HepG2 (cell line): ENCODE results near the gene SUCLG1. TPM values are rescaled to one million over a fixed set of nuclear protein-coding genes. Genes with fewer than 3 reads are reported as not detected.
A peak's percentile ranks its signal among the peaks of the same experiment; 100 is the strongest.

Source experiments
- CAMTA2 ChIP-seq: sonication (generic); formaldehyde crosslinking; IDR thresholded peaks from 2 replicates; pipeline ENCODE4 v1.4.0; 2020; ENCODE audit warnings: mild to moderate bottlenecking, missing genetic modification reagents, borderline replicate concordance
- EED ChIP-seq: sonication (generic); formaldehyde crosslinking; IDR thresholded peaks from 2 replicates; pipeline ENCODE4 v1.5.0; 2020; ENCODE audit warnings: mild to moderate bottlenecking, missing genetic modification reagents
- EP300 ChIP-seq, 3 experiments: sonication (generic) in 1 of 3; formaldehyde crosslinking in 1 of 3; IDR thresholded peaks; 2 replicates each; pipeline versions ENCODE4 v1.5.1 to v1.6.1; 2011 to 2020; ENCODE audit warnings: low read depth in 2 of 3, low read length in 2 of 3, borderline replicate concordance in 1 of 3, improper control_type of control experiment in 1 of 3, mild to moderate bottlenecking in 1 of 3, missing genetic modification reagents in 1 of 3, moderate library complexity in 1 of 3
- ETV6 ChIP-seq: sonication (generic); formaldehyde crosslinking; conservative IDR thresholded peaks from 2 replicates; pipeline ENCODE4 v1.4.0; 2020; ENCODE audit warnings: missing genetic modification reagents
- IKZF1 ChIP-seq: fragments of 450-650 bp; IDR thresholded peaks from 2 replicates; pipeline ENCODE4 v1.7.1; 2016
- MED1 ChIP-seq: sonication (generic); formaldehyde crosslinking; IDR thresholded peaks from 2 replicates; pipeline ENCODE4 v1.4.0; 2020; ENCODE audit warnings: missing genetic modification reagents
- NBN ChIP-seq: fragments of 450-650 bp; conservative IDR thresholded peaks from 2 replicates; pipeline ENCODE4 v1.6.1; 2017
- NR2F2 ChIP-seq: IDR thresholded peaks from 2 replicates; pipeline ENCODE4 v1.6.1; 2012; ENCODE audit warnings: low read depth, inconsistent platforms, borderline replicate concordance
- POGZ ChIP-seq: sonication (generic); formaldehyde crosslinking; IDR thresholded peaks from 2 replicates; pipeline ENCODE4 v1.4.0; 2020; ENCODE audit warnings: mild to moderate bottlenecking, missing genetic modification reagents
- PRDM10 ChIP-seq: sonication (generic); formaldehyde crosslinking; IDR thresholded peaks from 2 replicates; pipeline ENCODE4 v1.4.0; 2020; ENCODE audit warnings: low read depth, missing genetic modification reagents
- RFX3 ChIP-seq: IDR thresholded peaks from 2 replicates; pipeline ENCODE4 v1.6.1; 2016; ENCODE audit warnings: missing biosample characterization, missing genetic modification reagents
- SRSF1 ChIP-seq: fragments of 200-400 bp; formaldehyde crosslinking; optimal IDR thresholded peaks from 2 replicates; pipeline ENCODE3; 2017; ENCODE audit warnings: mild to moderate bottlenecking, low read depth, low read length, moderate library complexity
- THAP7 ChIP-seq: sonication (generic); formaldehyde crosslinking; IDR thresholded peaks from 2 replicates; pipeline ENCODE4 v1.8.1; 2023; ENCODE audit warnings: mild to moderate bottlenecking, missing genetic modification reagents
- XRCC5 ChIP-seq: fragments of 200-400 bp; formaldehyde crosslinking; optimal IDR thresholded peaks from 2 replicates; pipeline ENCODE3; 2017; ENCODE audit warnings: mild to moderate bottlenecking, low read length
- ZBTB21 ChIP-seq: sonication (generic); formaldehyde crosslinking; IDR thresholded peaks from 2 replicates; pipeline ENCODE4 v1.4.0; 2020; ENCODE audit warnings: missing genetic modification reagents
- ZC3H4 ChIP-seq: sonication (generic); formaldehyde crosslinking; IDR thresholded peaks from 2 replicates; pipeline ENCODE4 v1.4.0; 2020; ENCODE audit warnings: missing genetic modification reagents, borderline replicate concordance
- ZEB1 ChIP-seq: IDR thresholded peaks from 2 replicates; pipeline ENCODE4 v1.6.1; 2012; ENCODE audit warnings: mild to moderate bottlenecking, low read depth, inconsistent platforms; ENCODE audit not compliant: insufficient replicate concordance
- ZFP36 ChIP-seq: fragments of 150-350 bp; IDR thresholded peaks from 2 replicates; pipeline ENCODE4 v1.6.1; 2018; ENCODE audit warnings: borderline replicate concordance, low read length, low read depth; ENCODE audit not compliant: partially characterized antibody
- ZNF34 ChIP-seq: sonication (generic); formaldehyde crosslinking; IDR thresholded peaks from 2 replicates; pipeline ENCODE4 v1.4.0; 2020; ENCODE audit warnings: mild to moderate bottlenecking, missing genetic modification reagents, borderline replicate concordance
- ZNF460 ChIP-seq: sonication (generic); formaldehyde crosslinking; IDR thresholded peaks from 2 replicates; pipeline ENCODE4 v1.5.1; 2020; ENCODE audit warnings: missing genetic modification reagents, mild to moderate bottlenecking, borderline replicate concordance
- ZNF577 ChIP-seq: sonication (generic); formaldehyde crosslinking; IDR thresholded peaks from 2 replicates; pipeline ENCODE4 v1.4.0; 2020; ENCODE audit warnings: mild to moderate bottlenecking, low read depth, missing genetic modification reagents, borderline replicate concordance
- ZNF652 ChIP-seq: IDR thresholded peaks from 2 replicates; pipeline ENCODE4 v1.6.1; 2016; ENCODE audit warnings: low read depth, borderline replicate concordance
- polyA plus RNA-seq, 8 experiments: library from polyadenylated mRNA; depleted of rRNA in 3 of 8; stranded (reverse) in 7 of 8; unstranded in 1 of 8; fragments of >200 nt; fragmentation: Illumina TruSeq in 4 of 8; extraction: Trizol in 4 of 8; gene quantifications; 2 replicates each; pipeline versions ENCODE4 v1.2.1 to v1.2.3, GENCODE V29; 2011 to 2016; ENCODE audit warnings: low read depth in 4 of 8, missing spikeins in 1 of 8, mixed read lengths in 1 of 8; ENCODE audit not compliant: insufficient read depth in 1 of 8
- total RNA-seq, 5 experiments: library from RNA; depleted of rRNA; stranded (reverse); fragments of >200 nt; fragmentation: Illumina TruSeq; extraction: Trizol; gene quantifications; 2 replicates each; pipeline ENCODE4 v1.2.3, GENCODE V29; 2016; ENCODE audit warnings: low read depth in 1 of 5
- TF ChIP-seq, protein P1 (sequence below): sonication (generic); formaldehyde crosslinking; IDR thresholded peaks from 2 replicates; pipeline ENCODE4 v1.5.1; 2020; ENCODE audit warnings: missing genetic modification reagents, mild to moderate bottlenecking, borderline replicate concordance

SUCLG1 gene
- total and polyA plus RNA-seq, 2 of the 13 experiments (the other 11 are each of a cell fraction or from before 2014, with no cell fraction given): 58.7 to 121 TPM

GRCh38 chr2:84487298-84487996 is 28.4 kb upstream of the SUCLG1 start (continued):
- TF ChIP-seq PRDM10 (CRISPR knock-in tag): no peak
- no peak for TF ChIP-seq ZNF460 (CRISPR knock-in tag)
- no peak for TF ChIP-seq NBN
- no peak for TF ChIP-seq CAMTA2
- TF ChIP-seq ZNF652: no peak
- TF ChIP-seq THAP7: no peak
- TF ChIP-seq RFX3 (CRISPR knock-in tag): no peak
- TF ChIP-seq IKZF1: no peak
- TF ChIP-seq EP300 (IDR thresholded peaks at IDR 0.05; ENCODE audit: low read depth in 2 of 2, low read length in 2 of 2): peak in 1 of 2 experiments; percentile 84; a peak in 2 of 4 replicates
- TF ChIP-seq EP300 (CRISPR knock-in tag; IDR thresholded peaks at IDR 0.05; ENCODE audit: borderline replicate concordance): no peak
- TF ChIP-seq ETV6: no peak
- TF ChIP-seq MED1 (CRISPR knock-in tag): 0 out of 2 replicates have a peak, but pooled peaks have one; percentile 19
- no peak for TF ChIP-seq ZNF577 (CRISPR knock-in tag)
- TF ChIP-seq ZBTB21 (CRISPR knock-in tag): no peak
- no peak for TF ChIP-seq ZFP36
- TF ChIP-seq, protein P1, sequence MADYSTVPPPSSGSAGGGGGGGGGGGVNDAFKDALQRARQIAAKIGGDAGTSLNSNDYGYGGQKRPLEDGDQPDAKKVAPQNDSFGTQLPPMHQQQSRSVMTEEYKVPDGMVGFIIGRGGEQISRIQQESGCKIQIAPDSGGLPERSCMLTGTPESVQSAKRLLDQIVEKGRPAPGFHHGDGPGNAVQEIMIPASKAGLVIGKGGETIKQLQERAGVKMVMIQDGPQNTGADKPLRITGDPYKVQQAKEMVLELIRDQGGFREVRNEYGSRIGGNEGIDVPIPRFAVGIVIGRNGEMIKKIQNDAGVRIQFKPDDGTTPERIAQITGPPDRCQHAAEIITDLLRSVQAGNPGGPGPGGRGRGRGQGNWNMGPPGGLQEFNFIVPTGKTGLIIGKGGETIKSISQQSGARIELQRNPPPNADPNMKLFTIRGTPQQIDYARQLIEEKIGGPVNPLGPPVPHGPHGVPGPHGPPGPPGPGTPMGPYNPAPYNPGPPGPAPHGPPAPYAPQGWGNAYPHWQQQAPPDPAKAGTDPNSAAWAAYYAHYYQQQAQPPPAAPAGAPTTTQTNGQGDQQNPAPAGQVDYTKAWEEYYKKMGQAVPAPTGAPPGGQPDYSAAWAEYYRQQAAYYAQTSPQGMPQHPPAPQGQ: no peak
- TF ChIP-seq XRCC5: peak; percentile 19
- TF ChIP-seq NR2F2: peak; percentile 84
- TF ChIP-seq ZNF34 (CRISPR knock-in tag): no peak
- TF ChIP-seq ZEB1: peak; percentile 72
- peak; percentile 68; the same call in 1 of the 2 replicates for TF ChIP-seq POGZ (CRISPR knock-in tag)
- no peak for TF ChIP-seq SRSF1
- TF ChIP-seq ZC3H4 (CRISPR knock-in tag): no peak
- TF ChIP-seq EED (CRISPR knock-in tag): no peak
